Osteocyte (in vitro differentiated cells): Measurements from ENCODE around the gene INTS7. TPM values are rescaled to one million over a fixed set of nuclear protein-coding genes. Genes with fewer than 3 reads are reported as not detected.

Experiments used
- DNase-seq: peaks from one replicate; pipeline ENCODE4 v3.0.0; 2021; ENCODE audit warnings: mixed read lengths; ENCODE audit not compliant: unreplicated experiment; ENCODE audit errors: extremely low spot score
- H3K27ac Mint-ChIP-seq: one replicate; pipeline ENCODE4 v1.8.0; 2021; ENCODE audit warnings: mild to moderate bottlenecking, mixed read lengths; ENCODE audit not compliant: unreplicated experiment
- H3K27me3 Mint-ChIP-seq: one replicate; pipeline ENCODE4 v1.8.0; 2021; ENCODE audit warnings: mixed read lengths; ENCODE audit not compliant: unreplicated experiment
- H3K36me3 Mint-ChIP-seq: one replicate; pipeline ENCODE4 v1.8.0; 2021; ENCODE audit warnings: mixed read lengths; ENCODE audit not compliant: unreplicated experiment
- H3K4me1 Mint-ChIP-seq: one replicate; pipeline ENCODE4 v1.8.0; 2021; ENCODE audit warnings: mixed read lengths; ENCODE audit not compliant: unreplicated experiment
- H3K4me3 Mint-ChIP-seq: one replicate; pipeline ENCODE4 v1.8.0; 2021; ENCODE audit warnings: mild to moderate bottlenecking, moderate library complexity, mixed read lengths; ENCODE audit not compliant: unreplicated experiment
- H3K9me3 Mint-ChIP-seq: one replicate; pipeline ENCODE4 v1.8.0; 2021; ENCODE audit warnings: mixed read lengths; ENCODE audit not compliant: unreplicated experiment
- CTCF ChIP-seq: fragments of 200-600 bp; sonication (generic); IDR thresholded peaks from 2 replicates; pipeline ENCODE4 v1.5.0; 2021; ENCODE audit warnings: antibody characterized with exemption, mild to moderate bottlenecking, moderate library complexity
- total RNA-seq: library from RNA; stranded (reverse); gene quantifications from 2 replicates; pipeline ENCODE4 v1.2.1, GENCODE V29; 2021

The INTS7 gene
- total RNA-seq, 1 donor from 2014 or later: 18.4 TPM

GRCh38 chr1:211908951-211909350 is 126.4 kb downstream of the INTS7 start:
- Mint-ChIP-seq H3K27ac (no peak overlapping the region), H3K27me3 (peaks cover 42% of the 10 kb centered on the region), H3K4me3 (no peak overlapping the region), H3K9me3 (no peaks in the 10 kb centered on the region), H3K4me1 (no peaks in the 10 kb centered on the region), H3K36me3 (no peaks in the 10 kb centered on the region)
- no peak for DNase-seq
- no peak for TF ChIP-seq CTCF

GRCh38 chr1:211908453-211908852 is 126.9 kb downstream of the INTS7 start:
- Mint-ChIP-seq H3K27me3 (peaks cover 41% of the 10 kb centered on the region), H3K27ac (no peak overlapping the region), H3K4me3 (no peak overlapping the region), H3K4me1 (no peaks in the 10 kb centered on the region), H3K9me3 (no peaks in the 10 kb centered on the region), H3K36me3 (no peaks in the 10 kb centered on the region)
- DNase-seq: no peak
- no peak for TF ChIP-seq CTCF

GRCh38 chr1:211903490-211904245 is 131.7 kb downstream of the INTS7 start:
- Mint-ChIP-seq H3K36me3 (no peaks in the 10 kb centered on the region), H3K27ac (no peak overlapping the region), H3K4me3 (no peak overlapping the region), H3K9me3 (no peaks in the 10 kb centered on the region), H3K27me3 (peaks cover 32% of the 10 kb centered on the region), H3K4me1 (no peaks in the 10 kb centered on the region)
- no peak for DNase-seq
- TF ChIP-seq CTCF: no peak

GRCh38 chr1:211902624-211903291 is 132.6 kb downstream of the INTS7 start:
- no peak for TF ChIP-seq CTCF
- Mint-ChIP-seq H3K27ac (no peak overlapping the region), H3K36me3 (no peaks in the 10 kb centered on the region), H3K4me1 (no peaks in the 10 kb centered on the region), H3K9me3 (no peaks in the 10 kb centered on the region), H3K27me3 (peaks cover 28% of the 10 kb centered on the region), H3K4me3 (no peak overlapping the region)
- DNase-seq: no peak

- no peak for DNase-seq
- no peaks in the 10 kb centered on the region for H3K36me3 Mint-ChIP-seq
- H3K4me1 Mint-ChIP-seq: no peaks in the 10 kb centered on the region
- H3K27me3 Mint-ChIP-seq: peaks cover 31% of the 10 kb centered on the region
- no peak for TF ChIP-seq CTCF
- no peak overlapping the region for H3K4me3 Mint-ChIP-seq
- H3K9me3 Mint-ChIP-seq: no peaks in the 10 kb centered on the region
- no peak overlapping the region for H3K27ac Mint-ChIP-seq
Observed at GRCh38 chr1:211901945-211902344, 133.4 kb downstream of the INTS7 start.
